GM18519 (cell line): ENCODE results near the gene INPP5D.
A peak's percentile ranks its signal among the peaks of the same experiment; 100 is the strongest.
"Not testable (repeated sequence)": the region's sequence is repeated elsewhere in the genome, so short reads cannot be mapped to it uniquely, and the experiment has no call there.

ENCODE experiments used
- ATAC-seq: cut with Tn5 transposase; IDR thresholded peaks from one replicate; pipeline ENCODE4 v1.9.1; 2021; ENCODE audit warnings: mild to moderate bottlenecking, moderate library complexity; ENCODE audit not compliant: unreplicated experiment, low FRiP score

The INPP5D gene

DNA sequence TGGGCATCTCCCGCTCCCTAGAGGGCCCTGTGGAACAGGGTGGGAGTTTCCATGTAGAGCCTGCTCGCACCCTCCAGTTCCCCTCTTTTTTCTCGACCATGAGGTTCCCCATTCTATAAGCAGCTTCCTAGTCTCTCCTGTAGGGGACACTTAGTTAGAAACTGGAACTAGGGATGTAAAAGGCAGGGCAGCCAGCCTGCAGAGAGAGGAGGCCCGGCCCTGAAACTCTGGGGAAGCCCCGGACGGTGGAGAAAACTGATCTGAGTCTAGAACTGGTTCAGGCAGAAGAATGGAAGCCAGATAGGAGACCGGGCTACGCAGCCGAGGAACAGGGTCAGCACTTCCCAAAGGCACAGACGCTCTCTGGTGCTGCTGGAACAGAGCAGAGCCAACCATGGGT lies 139.7 kb downstream of the INPP5D start:
- no peak for ATAC-seq

DNA sequence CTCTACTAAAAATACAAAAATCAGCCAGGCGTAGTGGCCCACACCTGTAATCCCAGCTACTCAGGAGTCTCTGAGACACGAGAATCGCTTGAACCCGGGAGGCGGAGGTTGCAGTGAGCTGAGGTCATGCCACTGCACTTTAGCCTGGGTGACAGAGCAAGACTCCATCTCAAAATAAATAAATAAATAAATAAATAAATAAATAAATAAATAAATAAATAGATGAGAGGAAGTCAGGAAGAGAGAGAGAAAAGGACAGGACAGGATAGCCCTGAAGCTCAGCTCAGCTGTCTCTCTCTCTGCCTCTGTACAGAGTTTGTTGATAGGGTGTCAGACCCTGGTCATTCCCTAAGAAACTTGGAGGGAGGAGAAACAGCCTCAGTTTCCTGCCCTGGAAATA lies 140.6 kb downstream of the INPP5D start:
- not testable (repeated sequence) for ATAC-seq

DNA sequence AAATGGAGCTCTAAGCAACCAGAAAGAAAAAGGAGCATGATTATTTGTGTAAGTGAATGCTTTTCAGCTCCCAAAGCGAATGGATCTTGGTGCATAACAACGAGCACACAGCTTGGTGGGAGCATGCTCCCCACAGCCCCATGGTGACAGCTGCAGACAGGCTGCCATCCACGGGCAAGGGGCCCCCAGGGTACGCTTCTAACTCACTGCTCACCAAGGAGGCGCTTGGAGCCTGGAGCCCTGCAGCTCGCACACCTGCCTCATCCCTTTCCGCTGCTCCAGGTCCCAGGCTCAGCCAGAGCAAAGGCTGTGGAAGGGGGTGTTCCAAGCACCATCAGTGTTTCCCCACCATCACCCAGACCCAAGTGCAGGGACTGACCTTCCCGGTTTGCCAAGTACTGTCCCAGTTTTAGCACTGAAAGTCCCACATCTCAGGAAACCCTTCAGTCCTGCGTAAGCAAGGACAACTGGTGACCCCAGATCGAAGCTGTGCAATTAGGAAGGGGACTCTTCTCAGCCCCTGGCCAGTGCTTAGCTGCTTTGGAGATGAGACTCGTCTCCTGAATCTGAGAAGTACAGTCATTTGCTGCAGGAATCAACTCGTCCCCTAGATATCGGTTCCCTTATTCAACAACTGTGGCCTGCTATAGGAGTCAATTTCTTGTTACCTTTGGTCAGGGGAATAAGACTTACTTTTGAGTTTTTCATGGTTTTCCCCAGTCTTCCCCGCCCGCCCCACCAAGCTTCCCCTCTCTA lies 141.3 kb downstream of the INPP5D start:
- ATAC-seq = no peak

- no peak for ATAC-seq
These were observed 142.4 kb downstream of the INPP5D start for GRCh38 chr2:233202531-233202944.

- ATAC-seq = no peak
These were observed 142.9 kb downstream of the INPP5D start for GRCh38 chr2:233203060-233203459.

DNA sequence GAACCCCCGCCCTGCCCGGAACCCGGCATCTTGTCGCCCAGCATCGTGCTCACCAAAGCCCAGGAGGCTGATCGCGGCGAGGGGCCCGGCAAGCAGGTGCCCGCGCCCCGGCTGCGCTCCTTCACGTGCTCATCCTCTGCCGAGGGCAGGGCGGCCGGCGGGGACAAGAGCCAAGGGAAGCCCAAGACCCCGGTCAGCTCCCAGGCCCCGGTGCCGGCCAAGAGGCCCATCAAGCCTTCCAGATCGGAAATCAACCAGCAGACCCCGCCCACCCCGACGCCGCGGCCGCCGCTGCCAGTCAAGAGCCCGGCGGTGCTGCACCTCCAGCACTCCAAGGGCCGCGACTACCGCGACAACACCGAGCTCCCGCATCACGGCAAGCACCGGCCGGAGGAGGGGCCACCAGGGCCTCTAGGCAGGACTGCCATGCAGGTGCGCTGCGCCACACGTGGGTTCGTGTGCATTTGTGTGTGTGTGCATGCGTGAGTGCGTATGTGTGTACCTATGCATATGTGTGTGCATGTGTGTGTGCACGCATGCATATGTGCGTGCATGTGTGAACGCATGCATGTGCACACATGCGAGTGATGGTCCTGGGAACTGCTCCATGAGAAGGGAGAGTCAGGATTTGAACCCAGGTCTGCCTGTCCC lies 144.3 kb downstream of the INPP5D start:
- no peak for ATAC-seq

GRCh38 chr2:233208382-233209116 lies 148.4 kb downstream of the INPP5D start:
- no peak for ATAC-seq

DNA sequence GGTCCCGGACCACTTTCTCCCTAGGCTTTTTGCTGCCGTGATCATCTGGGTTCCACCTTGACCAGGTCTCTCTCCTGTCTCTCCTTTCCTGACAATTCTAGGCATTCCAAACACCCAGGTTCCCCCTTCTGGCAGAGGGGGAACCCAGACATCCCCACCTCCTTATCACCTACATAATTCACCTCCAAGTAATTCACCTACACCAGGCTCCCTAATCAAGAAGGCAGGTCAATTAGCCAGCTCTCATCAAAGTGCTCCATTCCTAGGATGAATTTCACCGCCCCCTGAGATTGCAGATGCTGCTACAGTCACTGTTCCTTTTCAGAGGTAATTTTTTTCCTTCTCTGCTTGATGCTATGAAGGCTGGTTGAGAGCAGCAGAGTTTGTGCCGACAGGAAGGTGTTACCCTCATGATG lies 149.0 kb downstream of the INPP5D start:
- ATAC-seq = no peak

GRCh38 chr2:233209533-233210171 lies 149.5 kb downstream of the INPP5D start:
- no peak for ATAC-seq

GRCh38 chr2:233210281-233210680 lies 150.1 kb downstream of the INPP5D start:
- ATAC-seq = no peak

DNA sequence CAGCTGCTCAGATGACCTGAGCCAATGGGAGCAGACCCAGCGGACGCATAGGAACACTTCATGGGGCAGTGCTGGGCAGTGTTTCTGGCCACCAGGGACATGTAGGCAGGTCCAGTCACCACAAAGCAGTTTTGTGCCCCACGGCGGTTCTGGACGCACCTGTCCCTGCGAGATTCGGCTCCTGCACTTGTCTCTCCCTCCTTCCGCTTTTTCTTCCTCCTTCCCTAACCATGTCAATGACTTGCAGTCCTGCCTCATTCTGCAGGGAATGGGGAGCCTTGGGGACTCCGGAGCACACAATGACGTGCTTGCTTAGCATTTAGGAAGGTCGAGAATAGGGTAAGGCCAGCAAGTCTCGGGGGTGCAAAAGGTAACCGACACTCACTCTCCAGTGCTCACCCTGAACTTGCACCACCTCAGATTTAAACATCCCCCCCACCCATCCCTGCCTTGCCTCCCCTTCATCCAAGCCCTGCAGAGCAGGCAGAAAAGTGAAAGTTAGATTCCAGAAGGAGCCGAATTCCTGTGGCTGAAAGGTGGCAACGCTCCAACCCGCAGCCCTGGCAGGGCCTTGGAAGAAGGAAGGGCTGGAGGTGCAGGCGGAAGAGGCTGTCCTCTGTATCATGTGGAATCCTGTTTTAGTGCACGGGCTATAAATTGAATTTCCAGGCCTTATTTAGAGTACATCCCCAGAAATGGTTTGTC lies 150.9 kb downstream of the INPP5D start:
- ATAC-seq = no peak

GRCh38 chr2:233211548-233211895 lies 151.4 kb downstream of the INPP5D start:
- no peak for ATAC-seq

DNA sequence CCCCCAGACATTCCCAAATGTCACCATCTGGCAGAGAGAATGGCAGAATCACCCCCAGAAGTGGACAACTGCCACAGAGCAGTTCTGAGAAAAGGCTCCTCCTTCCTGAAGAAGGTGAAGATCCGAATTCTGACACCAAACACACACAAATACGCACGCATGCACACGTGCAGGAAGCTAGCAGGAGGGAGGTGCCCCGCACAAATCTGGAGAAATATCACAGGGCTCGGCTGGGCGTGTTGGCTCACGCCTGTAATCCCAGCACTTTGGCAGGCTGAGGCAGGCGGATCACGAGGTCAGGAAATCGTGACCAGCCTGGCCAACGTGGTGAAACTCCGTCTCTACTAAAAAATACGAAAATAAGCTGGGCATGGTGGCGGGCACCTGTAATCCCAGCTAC lies 152.9 kb downstream of the INPP5D start:
- no peak for ATAC-seq

- no peak for ATAC-seq
These were observed 153.8 kb downstream of the INPP5D start for GRCh38 chr2:233213975-233214374.

- ATAC-seq = no peak
These were observed 157.8 kb downstream of the INPP5D start for GRCh38 chr2:233217892-233218377.

GRCh38 chr2:233218836-233219235 lies 158.7 kb downstream of the INPP5D start:
- ATAC-seq = no peak

GRCh38 chr2:233219848-233220247 lies 159.7 kb downstream of the INPP5D start:
- no peak for ATAC-seq

GRCh38 chr2:233221378-233222063 lies 161.4 kb downstream of the INPP5D start:
- ATAC-seq = no peak

- ATAC-seq = peak; percentile 77
These were observed 163.1 kb downstream of the INPP5D start for GRCh38 chr2:233223059-233223894.
